Erythroblast (primary cell): ENCODE results near the gene ADGRD1.
"Not testable (repeated sequence)": the region's sequence is repeated elsewhere in the genome, so short reads cannot be mapped to it uniquely, and the experiment has no call there.

ENCODE experiments used
- GATA1 ChIP-seq: IDR thresholded peaks from 2 replicates; pipeline ENCODE4 v1.6.1; 2011; ENCODE audit warnings: low read depth, mild to moderate bottlenecking, control low read depth, low read length, moderate library complexity
- POLR2A ChIP-seq: IDR thresholded peaks from 2 replicates; pipeline ENCODE4 v1.6.1; 2011; ENCODE audit warnings: mild to moderate bottlenecking, low read length

DNA sequence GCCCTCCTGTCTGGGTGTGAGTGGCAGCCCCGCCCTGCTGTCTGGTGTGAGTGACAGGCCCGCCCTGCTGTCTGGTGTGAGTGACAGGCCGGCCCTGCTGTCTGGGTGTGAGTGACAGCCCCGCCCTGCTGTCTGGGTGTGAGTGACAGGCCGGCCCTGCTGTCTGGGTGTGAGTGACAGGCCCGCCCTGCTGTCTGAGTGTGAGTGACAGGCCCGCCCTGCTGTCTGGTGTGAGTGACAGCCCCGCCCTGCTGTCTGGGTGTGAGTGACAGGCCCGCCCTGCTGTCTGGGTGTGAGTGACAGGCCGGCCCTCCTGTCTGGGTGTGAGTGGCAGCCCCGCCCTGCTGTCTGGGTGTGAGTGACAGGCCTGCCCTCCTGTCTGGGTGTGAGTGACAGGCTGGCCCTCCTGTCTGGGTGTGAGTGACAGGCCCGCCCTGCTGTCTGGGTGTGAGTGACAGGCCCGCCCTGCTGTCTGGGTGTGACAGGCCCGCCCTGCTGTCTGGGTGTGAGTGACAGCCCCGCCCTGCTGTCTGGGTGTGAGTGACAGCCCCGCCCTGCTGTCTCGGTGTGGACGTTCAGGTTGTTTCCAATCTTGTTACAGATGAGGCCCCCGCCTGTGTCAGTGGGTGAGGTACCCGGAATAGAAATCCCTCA lies 175.4 kb downstream of the ADGRD1 start:
- not testable (repeated sequence) for TF ChIP-seq POLR2A, GATA1
